HFFc6 (cell line): ENCODE measurements around the gene LRRC8C. TPM values are rescaled to one million over a fixed set of nuclear protein-coding genes. Genes with fewer than 3 reads are reported as not detected.

ENCODE experiments used
- DNase-seq: peaks from one replicate; pipeline ENCODE4 v3.0.0-alpha.2; 2018
- H3K27ac Mint-ChIP-seq: 2 replicates; pipeline ENCODE4 v1.8.0; 2020; ENCODE audit warnings: mild to moderate bottlenecking, mixed read lengths
- H3K27me3 Mint-ChIP-seq: 2 replicates; pipeline ENCODE4 v1.8.0; 2021; ENCODE audit warnings: mild to moderate bottlenecking, moderate library complexity, mixed read lengths; ENCODE audit not compliant: insufficient read depth
- H3K36me3 Mint-ChIP-seq: 2 replicates; pipeline ENCODE4 v1.8.0; 2021; ENCODE audit warnings: low read depth, mixed read lengths
- H3K4me1 Mint-ChIP-seq: 2 replicates; pipeline ENCODE4 v1.8.0; 2020; ENCODE audit warnings: low read depth, mixed read lengths
- H3K4me3 Mint-ChIP-seq: 2 replicates; pipeline ENCODE4 v1.8.0; 2020; ENCODE audit warnings: mild to moderate bottlenecking, moderate library complexity, mixed read lengths
- H3K9me3 Mint-ChIP-seq: 2 replicates; pipeline ENCODE4 v1.8.0; 2020; ENCODE audit warnings: mild to moderate bottlenecking, mixed read lengths
- CTCF ChIP-seq: fragments of 200-600 bp; sonication (generic); IDR thresholded peaks from 2 replicates; pipeline ENCODE4 v1.5.0; 2021; ENCODE audit warnings: antibody characterized with exemption, mild to moderate bottlenecking
- total RNA-seq, 6 experiments: library from RNA; stranded (reverse); fragmentation: NEBNext Ultra II Directional; extraction: Animal tissue kit (Norgen Biotek cat#: 25700); gene quantifications; 2 replicates in 1 of 6; 3 replicates in 5 of 6; pipeline ENCODE4 v1.2.3, GENCODE V29; 2021

LRRC8C gene
- total RNA-seq, 6 experiments from 2014 or later: 5.0 to 13.7 (median 10.9) TPM

DNA sequence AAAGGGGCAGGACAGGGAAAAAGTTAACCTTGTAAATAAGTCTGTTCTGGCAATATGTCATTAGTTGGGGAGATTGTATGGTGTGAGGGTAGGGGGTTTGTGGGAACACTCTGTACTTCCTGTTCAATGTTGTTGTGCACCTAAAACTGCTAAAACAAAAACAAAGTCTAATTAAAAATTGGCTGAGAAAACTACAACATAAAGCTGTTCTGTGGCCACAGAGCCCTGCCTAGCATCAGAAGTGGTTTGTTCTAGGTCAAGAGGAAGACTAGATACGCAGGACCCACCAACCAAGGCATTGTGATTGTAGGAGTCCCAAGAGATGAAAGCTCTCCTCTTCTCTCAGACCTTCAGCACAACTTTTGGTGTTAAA is 106.9 kb downstream of the LRRC8C start:
- no peak for TF ChIP-seq CTCF
- H3K4me3 Mint-ChIP-seq: no peak overlapping the region; the same call in 1 of the 2 replicates

DNA sequence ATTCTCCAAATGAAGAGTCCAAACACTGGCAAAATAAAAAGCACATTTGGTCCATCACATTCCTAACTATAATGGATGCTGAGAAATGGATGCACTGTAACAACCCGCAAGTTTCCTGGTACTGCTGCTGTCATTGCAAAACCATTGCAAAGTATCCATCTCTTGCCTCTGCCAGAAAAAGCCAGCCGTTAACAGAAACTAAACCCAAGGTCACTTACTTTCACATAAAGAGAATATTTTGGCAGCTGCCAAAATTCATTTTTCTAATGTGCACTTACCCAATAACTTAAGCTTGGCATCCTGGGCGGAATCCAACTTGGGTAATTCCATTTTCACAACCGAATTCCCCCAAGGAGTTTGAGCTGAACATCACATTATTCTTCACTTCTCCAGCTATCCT is 110.9 kb downstream of the LRRC8C start:
- Mint-ChIP-seq H3K4me1 (peaks cover 13% of the 10 kb centered on the region), H3K27ac (no peak overlapping the region), H3K27me3 (peaks cover 3% of the 10 kb centered on the region), H3K36me3 (no peaks in the 10 kb centered on the region), H3K4me3 (no peak overlapping the region), H3K9me3 (no peaks in the 10 kb centered on the region)
- TF ChIP-seq CTCF: no peak
- DNase-seq: no peak

More for the DNA sequence above, 106.9 kb downstream of the LRRC8C start:
- Mint-ChIP-seq H3K36me3 (no peaks in the 10 kb centered on the region), H3K4me1 (peaks cover 21% of the 10 kb centered on the region), H3K27me3 (peaks cover 3% of the 10 kb centered on the region), H3K9me3 (no peaks in the 10 kb centered on the region), H3K27ac (no peak overlapping the region)
- DNase-seq: no peak

GRCh38 chr1:89746424-89747149 is 113.7 kb downstream of the LRRC8C start:
- H3K4me3 Mint-ChIP-seq: no peak overlapping the region
- H3K9me3 Mint-ChIP-seq: no peaks in the 10 kb centered on the region
- H3K27me3 Mint-ChIP-seq: peaks cover 3% of the 10 kb centered on the region
- TF ChIP-seq CTCF: no peak
- no peaks in the 10 kb centered on the region for H3K36me3 Mint-ChIP-seq
- DNase-seq: no peak
- H3K27ac Mint-ChIP-seq: no peak overlapping the region
- H3K4me1 Mint-ChIP-seq: no peaks in the 10 kb centered on the region

DNA sequence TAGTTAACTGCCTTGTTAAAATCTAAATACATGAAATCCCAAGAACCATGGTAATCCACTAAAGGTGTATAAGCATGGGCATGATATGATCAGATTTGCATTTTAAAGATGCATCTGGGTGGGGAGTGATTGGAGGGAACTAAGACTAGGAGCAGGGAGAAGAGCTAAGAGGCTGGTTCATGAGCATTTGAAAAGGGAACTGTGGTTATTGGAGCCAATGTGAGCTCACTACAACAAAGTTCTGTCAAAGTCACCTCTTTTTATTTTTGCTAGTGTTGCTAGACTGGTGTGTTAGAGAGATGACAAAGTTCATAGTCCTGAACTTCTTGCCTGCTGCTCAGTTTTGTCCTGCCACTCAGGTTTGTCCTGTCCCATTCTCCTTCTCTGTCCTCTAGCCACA is 120.8 kb downstream of the LRRC8C start:
- DNase-seq: no peak
- peaks cover 20% of the 10 kb centered on the region for H3K4me1 Mint-ChIP-seq
- no peak overlapping the region for H3K4me3 Mint-ChIP-seq
- H3K36me3 Mint-ChIP-seq: no peaks in the 10 kb centered on the region
- H3K9me3 Mint-ChIP-seq: no peaks in the 10 kb centered on the region
- peaks cover 7% of the 10 kb centered on the region; the same call in 1 of the 2 replicates for H3K27me3 Mint-ChIP-seq
- H3K27ac Mint-ChIP-seq: no peak overlapping the region
- TF ChIP-seq CTCF: no peak

- peaks cover 20% of the 10 kb centered on the region for H3K4me1 Mint-ChIP-seq
- peaks cover 7% of the 10 kb centered on the region; the same call in 1 of the 2 replicates for H3K27me3 Mint-ChIP-seq
- DNase-seq: peak; percentile 28
- H3K36me3 Mint-ChIP-seq: no peaks in the 10 kb centered on the region
- H3K9me3 Mint-ChIP-seq: no peaks in the 10 kb centered on the region
- no peak overlapping the region for H3K4me3 Mint-ChIP-seq
- no peak for TF ChIP-seq CTCF
- no peak overlapping the region for H3K27ac Mint-ChIP-seq
These were observed 121.6 kb downstream of the LRRC8C start for GRCh38 chr1:89754518-89754917.
